K562 (cell line): ENCODE results near the gene GAS2L1. TPM values are rescaled to one million over a fixed set of nuclear protein-coding genes. Genes with fewer than 3 reads are reported as not detected.

Experiments
- ATAC-seq: fragments of 200-7000 bp; cut with Tn5 transposase; 3 replicates; pipeline ENCODE4 v1.9.1; 2020; ENCODE audit warnings: moderate library complexity
- BruUV-seq: library from RNA; stranded (reverse); fragments of 400-500 nt; replicated peaks from 2 replicates; lab custom pipeline; 2021; lab: Mats Ljungman, UMichigan
- CTCF ChIA-PET: fragments of 300-600 bp; formaldehyde crosslinking; extraction: SDS; loops from one replicate; lab custom pipeline; 2021; ENCODE audit warnings: low intra/inter-chr PET ratio; lab: Yijun Ruan, JAX
- POLR2A ChIA-PET: fragments of 300-600, 350-650 bp; sonication (Branson Sonifier 250); formaldehyde crosslinking; extraction: SDS; loops from one replicate; lab custom pipeline; 2021; ENCODE audit warnings: antibody characterized with exemption, inconsistent platforms; lab: Yijun Ruan, JAX
- DNase-seq, 4 experiments: peaks; one replicate each; pipeline versions ENCODE4 v3.0.0 to v3.0.0-alpha.2; 2011 to 2018; ENCODE audit warnings: low spot score in 3 of 4, mixed read lengths in 3 of 4; ENCODE audit errors: extremely low read depth in 1 of 4
- FAIRE-seq: peaks from 2 replicates; lab custom pipeline; 2011; peaks lifted over from hg19 to GRCh38; lab: Jason Lieb, UNC
- H2AFZ ChIP-seq: 2 replicates; pipeline ENCODE4 v1.6.0; 2011; ENCODE audit warnings: low read depth, low read length, control low read depth, inconsistent platforms
- H3K27ac ChIP-seq: fragments of 200-600 bp; 3 replicates; pipeline ENCODE4 v1.8.0; 2011; ENCODE audit warnings: low read depth, mild to moderate bottlenecking, control low read depth, inconsistent platforms, low read length, moderate library complexity, mixed read lengths; ENCODE audit errors: extremely low read depth
- H3K27me3 ChIP-seq, 2 experiments: fragments of 300-600 bp in 1 of 2; 2 replicates in 1 of 2; 3 replicates in 1 of 2; pipeline versions ENCODE4 v1.6.0 to v1.8.0; 2011; ENCODE audit warnings: inconsistent platforms in 2 of 2, low read length in 2 of 2, mild to moderate bottlenecking in 1 of 2, mixed read lengths in 1 of 2, moderate library complexity in 1 of 2; ENCODE audit not compliant: control insufficient read depth in 2 of 2, insufficient read depth in 2 of 2
- H3K36me3 ChIP-seq: fragments of 300-600 bp; 3 replicates; pipeline ENCODE4 v1.8.0; 2011; ENCODE audit warnings: mild to moderate bottlenecking, low read length, inconsistent platforms; ENCODE audit not compliant: control insufficient read depth, insufficient read depth
- H3K4me1 ChIP-seq, 2 experiments: fragments of 200-600 bp in 1 of 2; replicated peaks in 1 of 2; 2 replicates in 1 of 2; 3 replicates in 1 of 2; pipeline versions ENCODE4 v1.5.1 to v1.8.0; 2011; ENCODE audit warnings: inconsistent platforms in 2 of 2, low read length in 2 of 2, mild to moderate bottlenecking in 1 of 2, mixed read lengths in 1 of 2, moderate library complexity in 1 of 2; ENCODE audit not compliant: control insufficient read depth in 2 of 2, insufficient read depth in 2 of 2
- H3K4me2 ChIP-seq: 2 replicates; pipeline ENCODE4 v1.6.1; 2011; ENCODE audit warnings: low read length, control low read depth, inconsistent platforms, mixed read lengths; ENCODE audit not compliant: insufficient read depth
- H3K4me3 ChIP-seq: fragments of 200-600 bp; sonication (generic), shearing (Covaris generic); 2 replicates; pipeline ENCODE4 v1.5.1; 2016; ENCODE audit warnings: control low read depth, inconsistent platforms
- H3K79me2 ChIP-seq: fragments of 200-600 bp; 3 replicates; pipeline ENCODE4 v1.8.0; 2011; ENCODE audit warnings: low read length, inconsistent platforms; ENCODE audit not compliant: control insufficient read depth, insufficient read depth
- H3K9ac ChIP-seq, 2 experiments: 2 replicates each; pipeline versions ENCODE4 v1.6.0 to v1.6.1; 2011; ENCODE audit warnings: low read depth in 2 of 2, low read length in 2 of 2, control low read depth in 1 of 2, inconsistent platforms in 1 of 2, mild to moderate bottlenecking in 1 of 2, mixed read lengths in 1 of 2; ENCODE audit not compliant: insufficient read depth in 1 of 2
- H3K9me1 ChIP-seq: one replicate; pipeline ENCODE4 v1.6.0; 2011; ENCODE audit warnings: inconsistent platforms, mild to moderate bottlenecking, low read length, moderate library complexity; ENCODE audit not compliant: control insufficient read depth, insufficient read depth
- H3K9me3 ChIP-seq: replicated peaks from 2 replicates; pipeline ENCODE4 v1.5.1; 2011; ENCODE audit warnings: low read depth, low read length, inconsistent platforms; ENCODE audit not compliant: control insufficient read depth, insufficient read depth
- H4K20me1 ChIP-seq: replicated peaks from 2 replicates; pipeline ENCODE4 v1.6.1; 2011; ENCODE audit warnings: low read length, inconsistent platforms, mixed read lengths; ENCODE audit not compliant: control insufficient read depth, insufficient read depth
- ATF3 ChIP-seq, 2 experiments: fragments of 450-650 bp in 1 of 2; sonication (generic) in 1 of 2; formaldehyde crosslinking in 1 of 2; IDR thresholded peaks in 1 of 2; conservative IDR thresholded peaks in 1 of 2; 2 replicates each; pipeline versions ENCODE4 v1.6.1 to v1.8.1; 2016 to 2023; ENCODE audit warnings: mild to moderate bottlenecking in 2 of 2, moderate library complexity in 2 of 2, inconsistent platforms in 1 of 2, missing genetic modification reagents in 1 of 2
- LCOR ChIP-seq: sonication (generic); formaldehyde crosslinking; IDR thresholded peaks from 2 replicates; pipeline ENCODE4 v1.8.0; 2022; ENCODE audit warnings: mild to moderate bottlenecking, missing genetic modification reagents
- MCM5 ChIP-seq: fragments of 450-650 bp; IDR thresholded peaks from 2 replicates; pipeline ENCODE4 v1.6.1; 2016; ENCODE audit warnings: low read depth
- NFATC3 ChIP-seq: fragments of 450-650 bp; IDR thresholded peaks from 2 replicates; pipeline ENCODE4 v1.6.1; 2017; ENCODE audit warnings: mild to moderate bottlenecking
- NUFIP1 ChIP-seq: fragments of 450-650 bp; IDR thresholded peaks from 2 replicates; pipeline ENCODE4 v1.6.1; 2018; ENCODE audit not compliant: partially characterized antibody
- PBX2 ChIP-seq, 2 experiments: IDR thresholded peaks in 1 of 2; conservative IDR thresholded peaks in 1 of 2; 2 replicates each; pipeline ENCODE4 v1.6.1; 2016; ENCODE audit warnings: low read depth in 2 of 2, mild to moderate bottlenecking in 1 of 2, missing compliant biosample characterization in 1 of 2, missing genetic modification characterization in 1 of 2, moderate library complexity in 1 of 2
- RBM25 ChIP-seq: fragments of 200-400 bp; formaldehyde crosslinking; IDR thresholded peaks from 2 replicates; pipeline ENCODE4 v1.6.1; 2018; ENCODE audit warnings: low read length, low read depth, moderate library complexity; ENCODE audit not compliant: severe bottlenecking
- RERE ChIP-seq: sonication (generic); formaldehyde crosslinking; IDR thresholded peaks from 2 replicates; pipeline ENCODE4 v1.8.0; 2023; ENCODE audit warnings: missing genetic modification reagents, mild to moderate bottlenecking, borderline replicate concordance
- THRB ChIP-seq: fragments of 450-650 bp; formaldehyde crosslinking; conservative IDR thresholded peaks from 2 replicates; pipeline ENCODE4 v1.4.0; 2022; ENCODE audit warnings: mild to moderate bottlenecking, missing genetic modification characterization
- ZNF224 ChIP-seq: sonication (generic); formaldehyde crosslinking; IDR thresholded peaks from 2 replicates; pipeline ENCODE4 v1.8.0; 2022; ENCODE audit warnings: mild to moderate bottlenecking, missing genetic modification reagents
- ZNF23 ChIP-seq: fragments of 250-450 bp; sonication (Bioruptor Pico); IDR thresholded peaks from 2 replicates; pipeline ENCODE4 v1.4.0; 2020; ENCODE audit warnings: mild to moderate bottlenecking
- ZNF717 ChIP-seq: fragments of 250-450 bp; sonication (Bioruptor Pico); IDR thresholded peaks from 2 replicates; pipeline ENCODE4 v1.5.0; 2021
- WGBS: fragments of 100-300 bp; shearing (Covaris generic); methylation state at CpG from one replicate; pipeline ENCODE4 v1.1.6; 2016; ENCODE audit warnings: low coverage, mixed read lengths; ENCODE audit not compliant: insufficient coverage; ENCODE audit errors: missing lambda C conversion rate; 5-methylcytosine and 5-hydroxymethylcytosine counted together
- in situ Hi-C: fragments of 300-500 bp; cut with MboI; formaldehyde crosslinking; loops from 4 replicates; pipeline ENCODE4 v1.15.0; 2018; ENCODE audit warnings: inconsistent platforms, mixed read lengths
- intact Hi-C: fragments of 100-400 bp; cut with micrococcal nuclease; formaldehyde crosslinking; loops from 2 replicates; pipeline ENCODE4 v1.14.2; 2022
- polyA plus RNA-seq, 8 experiments: library from polyadenylated mRNA; depleted of rRNA in 4 of 8; stranded (reverse) in 5 of 8; unstranded in 3 of 8; fragments of >200 nt; fragmentation: Nextera tagmentation in 2 of 8; fragmentation: Illumina TruSeq in 1 of 8; extraction: Ambion mirVana in 2 of 8; extraction: Trizol in 1 of 8; gene quantifications; 2 replicates each; pipeline versions ENCODE4 v1.2.1 to v1.2.3, GENCODE V29; 2011 to 2014; ENCODE audit warnings: inconsistent platforms in 1 of 8, missing spikeins in 1 of 8
- total RNA-seq, 7 experiments: library from RNA; depleted of rRNA in 6 of 7; stranded (reverse); fragments of >200 nt in 6 of 7; fragmentation: Illumina TruSeq in 2 of 7; extraction: Trizol in 2 of 7; gene quantifications; 2 replicates each; pipeline versions ENCODE4 v1.2.1 to v1.2.3, GENCODE V29; 2011 to 2021; ENCODE audit warnings: low replicate concordance in 1 of 7

Gene GAS2L1
- total and polyA plus RNA-seq, 9 of the 15 experiments (the other 6 are each of a cell fraction or from before 2014, with no cell fraction given): 0.56 to 19.7 (median 3.2) TPM

GRCh38 chr22:29284196-29284595 lies 22.3 kb upstream of the GAS2L1 start:
- ChIA-PET CTCF (no interaction called here), POLR2A (interaction anchor here (1.2 kb wide), 1 partner anchor 14 kb away, joined by 6 read pairs; no protein-coding TSS in a partner anchor)
- intact Hi-C loops: no loop called here
- Histone ChIP-seq H3K4me3 (no peak overlapping the region), H3K27me3 (no peaks in the 10 kb centered on the region), H3K9me3 (no peaks in the 10 kb centered on the region), H3K4me2 (no peak overlapping the region), H3K79me2 (peaks cover 31% of the 10 kb centered on the region), H3K27ac (no peak overlapping the region), H4K20me1 (0 out of 2 replicates have a peak, but pooled peaks cover 2% of the 10 kb centered on the region), H3K4me1 (no peaks in the 10 kb centered on the region), H2AFZ (no peak overlapping the region), H3K36me3 (peaks cover 90% of the 10 kb centered on the region), H3K9ac (no peak overlapping the region), H3K9me1 (no peaks in the 10 kb centered on the region)
- no peak for ATAC-seq
- no peak for FAIRE-seq
- TF ChIP-seq LCOR (no peak), ZNF717 (CRISPR knock-in tag) (no peak), PBX2 (CRISPR knock-in tag; IDR thresholded peaks at IDR 0.05; ENCODE audit: low read depth) (no peak), PBX2 (tag; conservative IDR thresholded peaks at IDR 0.05; ENCODE audit: low read depth) (no peak), THRB (CRISPR knock-in tag) (no peak), NFATC3 (no peak), NUFIP1 (no peak), ZNF23 (CRISPR knock-in tag) (no peak), ATF3 (IDR thresholded peaks at IDR 0.05) (no peak), ATF3 (CRISPR knock-in tag; conservative IDR thresholded peaks at IDR 0.05) (no peak), RBM25 (no peak), RERE (CRISPR knock-in tag) (no peak), MCM5 (no peak), ZNF224 (no peak)
- DNase-seq: no peak
- BruUV-seq: no TSS peak
- WGBS: 100% methylated on average over 2 of the region's 3 CpGs
- in situ Hi-C loops: no loop called here
